Stimulated activated CD8-positive, alpha-beta memory T cell treated with anti-CD3 and anti-CD28 coated beads, Interleukin-4, amount 100 ng/mL, for 4 hours (primary cell): ENCODE measurements around the gene RPL15.

ENCODE experiments used
- DNase-seq, 2 donors: peaks; one replicate each; pipeline ENCODE4 v3.0.0-alpha.2; 2020; ENCODE audit warnings: low read depth in 2 of 2, low spot score in 1 of 2

Gene RPL15

DNA sequence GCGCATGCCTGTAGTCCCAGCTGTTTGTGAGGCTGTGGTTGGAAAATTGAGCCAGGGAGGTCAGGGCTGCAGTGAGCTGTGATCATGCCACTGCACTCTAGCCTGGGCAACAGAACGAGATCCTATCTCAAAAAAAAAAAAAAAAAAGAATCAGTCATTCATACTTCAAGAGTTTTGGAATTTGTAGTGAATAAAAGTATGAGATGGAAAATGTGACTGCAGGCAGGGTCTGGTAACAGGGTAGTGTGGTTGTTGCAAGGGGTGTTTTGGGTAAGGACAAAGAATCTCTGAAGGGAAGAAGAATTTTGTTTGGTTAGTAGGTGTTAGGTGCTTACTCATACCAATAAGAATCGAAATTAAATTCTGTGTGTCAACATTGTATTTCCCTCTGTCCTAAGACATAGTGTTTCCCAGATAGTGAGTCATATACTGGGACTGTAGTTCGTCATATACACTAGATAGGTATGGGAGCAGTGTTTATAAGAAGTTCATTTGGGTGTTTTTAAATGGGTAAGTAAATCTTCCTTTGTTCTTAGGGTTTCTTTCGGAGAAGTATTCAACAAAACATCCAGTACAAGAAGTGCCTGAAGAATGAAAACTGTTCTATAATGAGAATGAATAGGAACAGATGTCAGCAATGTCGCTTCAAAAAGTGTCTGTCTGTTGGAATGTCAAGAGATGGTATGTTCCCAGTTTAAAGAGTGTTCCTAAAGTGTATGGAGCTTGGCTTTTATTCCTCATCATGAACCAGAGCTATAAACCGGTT, 42.4 kb downstream of the RPL15 start:
- no peak for DNase-seq

DNA sequence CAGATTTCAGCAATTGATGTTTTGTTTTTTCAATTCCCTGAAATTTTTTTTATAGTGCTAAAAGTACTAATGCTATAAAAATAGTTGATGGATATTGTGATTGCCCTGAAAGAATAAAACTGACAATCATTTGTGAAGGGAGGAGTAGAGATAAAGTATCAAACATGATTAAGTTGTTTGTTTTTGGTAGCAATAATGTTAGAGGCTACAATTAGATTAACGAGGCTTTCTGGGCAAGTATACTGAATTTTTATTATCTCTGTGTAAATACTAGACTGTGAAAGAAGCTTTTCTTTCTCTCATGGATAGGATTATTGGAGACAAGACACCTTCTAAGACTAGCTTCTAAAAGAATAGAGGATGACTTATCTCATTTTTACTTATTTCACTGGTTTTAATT, 43.7 kb downstream of the RPL15 start:
- no peak for DNase-seq

DNA sequence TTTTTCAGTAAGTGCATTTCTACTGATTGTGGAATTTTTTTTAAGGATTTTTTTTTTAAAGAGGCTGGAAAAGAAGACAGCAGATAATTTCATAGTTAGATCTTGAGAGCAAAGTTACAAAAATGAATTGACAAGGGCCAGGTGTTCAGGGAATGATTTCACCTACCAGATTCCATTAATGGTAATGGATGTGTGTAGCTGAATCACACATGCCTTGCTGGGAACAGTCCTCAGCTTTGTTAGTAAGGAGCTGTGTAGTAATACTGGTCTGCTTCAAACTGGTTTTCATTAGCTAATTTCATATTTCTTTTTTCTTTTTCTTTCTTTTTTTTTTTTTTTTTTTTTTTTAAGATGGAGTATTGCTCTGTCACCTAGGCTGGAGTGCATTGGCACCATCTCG, 44.1 kb downstream of the RPL15 start:
- DNase-seq, result no peak

DNA sequence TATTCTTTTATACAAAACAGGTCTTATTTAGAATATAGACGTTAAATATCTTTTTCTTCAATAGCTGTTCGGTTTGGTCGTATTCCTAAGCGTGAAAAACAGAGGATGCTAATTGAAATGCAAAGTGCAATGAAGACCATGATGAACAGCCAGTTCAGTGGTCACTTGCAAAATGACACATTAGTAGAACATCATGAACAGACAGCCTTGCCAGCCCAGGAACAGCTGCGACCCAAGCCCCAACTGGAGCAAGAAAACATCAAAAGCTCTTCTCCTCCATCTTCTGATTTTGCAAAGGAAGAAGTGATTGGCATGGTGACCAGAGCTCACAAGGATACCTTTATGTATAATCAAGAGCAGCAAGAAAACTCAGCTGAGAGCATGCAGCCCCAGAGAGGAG, 45.0 kb downstream of the RPL15 start:
- no peak for DNase-seq

DNA sequence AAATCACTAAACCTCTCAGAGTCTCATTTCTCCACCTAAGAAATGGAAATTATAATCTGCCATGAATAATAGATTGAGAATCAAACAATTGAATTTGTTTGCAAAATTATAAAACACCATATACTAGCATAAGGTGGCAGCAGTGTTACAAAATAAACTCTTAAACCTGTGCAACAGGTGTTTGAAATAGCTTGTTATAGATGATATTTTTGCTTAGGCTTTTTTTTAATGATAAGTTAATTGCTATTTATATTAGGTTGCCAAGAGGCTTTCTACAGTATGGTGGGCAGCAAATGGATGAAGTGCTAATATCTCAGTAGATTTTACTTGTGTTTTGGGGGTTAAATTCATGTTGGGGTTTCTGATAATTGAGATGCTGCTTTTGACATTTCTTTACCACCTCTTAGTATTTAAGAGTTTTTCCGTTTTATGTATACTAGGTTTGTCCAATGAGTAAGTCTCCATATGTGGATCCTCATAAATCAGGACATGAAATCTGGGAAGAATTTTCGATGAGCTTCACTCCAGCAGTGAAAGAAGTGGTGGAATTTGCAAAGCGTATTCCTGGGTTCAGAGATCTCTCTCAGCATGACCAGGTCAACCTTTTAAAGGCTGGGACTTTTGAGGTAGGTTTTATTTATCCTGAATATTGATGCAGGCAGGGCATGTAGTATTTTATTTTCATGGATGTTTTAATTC, 47.8 kb downstream of the RPL15 start:
- no peak for DNase-seq

DNA sequence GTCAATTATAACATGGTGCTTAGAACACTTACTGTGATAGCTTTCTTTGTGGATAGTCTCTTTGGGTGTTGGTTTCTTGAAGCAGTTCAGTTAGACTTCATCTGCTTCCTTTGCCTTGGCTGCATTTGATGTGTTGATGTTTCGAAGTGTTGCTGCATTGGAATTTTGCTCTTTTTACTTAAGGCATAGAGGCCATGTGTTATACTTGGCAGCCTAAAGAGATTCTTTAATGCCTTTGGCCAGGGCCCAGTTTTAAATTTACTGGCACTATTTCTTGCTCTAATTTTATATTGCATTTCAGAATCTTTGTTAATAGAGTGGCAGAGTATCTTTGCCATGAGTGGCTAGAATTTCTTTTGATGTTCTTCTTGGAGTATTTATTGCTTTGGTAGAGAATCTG, 49.4 kb downstream of the RPL15 start:
- DNase-seq, result no peak

DNA sequence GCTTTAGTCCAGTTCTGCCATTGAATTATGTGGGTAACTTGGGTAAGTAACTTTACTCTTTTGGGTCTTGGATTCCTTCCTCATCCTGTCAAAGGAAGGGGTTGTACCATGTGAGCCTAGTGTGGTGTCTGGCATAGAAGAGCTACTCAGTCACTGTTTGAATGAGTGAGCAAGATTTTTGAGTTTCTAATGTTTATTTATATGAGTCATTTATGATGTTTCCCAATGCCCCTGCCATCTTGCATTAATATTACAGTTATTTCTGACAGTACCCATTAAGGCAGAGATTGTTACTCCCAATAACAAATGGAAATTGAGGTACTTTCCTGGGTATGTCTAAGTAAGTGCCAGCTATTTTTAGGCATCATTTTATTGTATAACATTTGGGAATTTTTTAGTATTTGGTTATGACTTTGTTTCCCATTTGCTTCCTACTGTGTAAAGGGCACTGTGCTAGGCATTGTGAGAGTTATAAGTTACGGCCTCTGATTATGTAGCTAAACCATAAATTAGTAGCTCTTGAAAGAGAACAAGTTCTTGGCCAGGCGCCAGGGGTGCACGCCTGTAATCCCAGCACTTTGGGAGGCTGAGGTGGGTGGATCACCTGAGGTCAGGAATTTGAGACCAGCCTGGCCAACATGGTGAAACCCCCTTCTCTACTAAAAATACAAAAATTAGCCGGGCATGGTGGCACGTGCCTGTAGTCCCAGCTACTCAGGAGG, 51.7 kb downstream of the RPL15 start:
- DNase-seq, result no peak

DNA sequence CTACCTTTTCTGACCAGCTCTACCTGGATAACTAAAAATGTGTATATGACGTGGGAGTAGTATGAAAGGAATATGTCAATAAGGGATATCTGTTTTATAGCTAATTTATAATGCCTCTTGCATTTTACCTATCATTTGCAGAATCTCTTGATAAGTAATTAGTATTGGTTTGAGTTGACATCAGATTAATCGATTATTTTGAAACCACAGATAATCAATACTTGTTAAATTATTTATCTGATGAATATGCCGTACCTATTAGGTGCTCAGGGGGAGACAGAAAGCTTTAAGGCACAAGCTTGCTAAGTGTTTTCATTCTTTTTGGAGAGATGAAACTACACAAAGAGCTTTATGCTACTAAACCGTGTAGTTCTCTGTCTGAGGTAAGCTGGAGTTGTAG, 52.5 kb downstream of the RPL15 start:
- DNase-seq, result no peak
